NCI-H128 (cell line): ENCODE measurements around the gene DSE.

ENCODE experiments used
- DNase-seq: peaks from one replicate; lab custom pipeline; 2025; ENCODE audit not compliant: unreplicated experiment; lab: John Stamatoyannopoulos, UW

Gene DSE

DNA sequence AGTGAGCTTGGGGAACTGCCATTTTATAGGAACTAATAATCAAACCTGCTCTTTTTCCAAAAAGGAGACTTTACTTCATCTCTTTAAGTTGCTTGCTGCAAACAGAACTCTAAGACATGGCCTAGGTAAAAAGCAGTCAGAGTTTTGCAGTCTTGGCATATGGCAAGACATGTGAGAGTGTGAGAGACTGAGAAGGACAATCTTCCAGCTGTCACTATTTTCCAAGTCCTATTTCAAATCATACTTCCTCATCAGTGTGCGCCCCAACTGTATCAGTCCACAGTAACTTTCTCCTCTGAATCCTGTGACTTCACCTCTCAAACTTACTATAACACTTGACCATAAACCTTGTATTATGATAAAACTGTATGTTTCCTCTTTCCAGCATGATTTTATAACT lies 100.8 kb downstream of the DSE start:
- no peak for DNase-seq

DNA sequence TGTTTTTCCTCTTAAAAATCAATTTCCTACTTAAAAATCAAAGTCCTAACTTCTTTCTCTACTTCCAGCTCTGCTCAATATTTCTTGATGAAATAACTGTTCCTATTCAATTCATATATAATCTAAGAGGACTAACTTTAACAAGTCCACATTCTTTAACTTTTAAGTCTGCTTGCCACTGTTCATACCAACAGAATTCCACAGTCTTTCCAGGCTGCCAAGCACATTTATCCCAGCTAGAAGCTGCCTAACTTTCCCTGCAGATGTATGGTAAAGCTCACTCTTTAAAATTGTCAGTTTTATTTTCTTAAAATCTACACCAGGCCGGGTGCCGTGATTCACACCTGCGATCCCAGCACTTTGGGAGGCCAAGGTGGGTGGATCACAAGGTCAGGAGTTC lies 102.0 kb downstream of the DSE start:
- DNase-seq, result no peak

DNA sequence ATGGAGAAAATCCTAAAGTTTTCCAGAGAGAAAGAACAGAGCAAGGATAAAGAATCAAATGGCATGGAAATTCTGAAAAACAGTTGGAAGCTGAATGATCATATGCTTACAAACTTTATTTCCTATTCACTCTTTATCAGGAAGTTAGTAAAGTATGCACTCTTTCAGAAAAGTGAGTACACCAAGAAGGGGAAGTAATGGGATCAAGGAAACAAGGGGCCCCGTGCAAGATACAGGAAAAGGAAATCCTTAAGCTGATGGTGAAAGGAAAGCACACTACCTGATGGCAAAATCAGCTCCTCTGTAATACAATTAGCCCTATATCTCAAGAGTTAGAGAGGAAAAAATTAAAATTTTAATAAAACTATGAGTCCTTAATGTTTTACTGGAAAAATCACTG lies 104.4 kb downstream of the DSE start:
- DNase-seq, result no peak

DNA sequence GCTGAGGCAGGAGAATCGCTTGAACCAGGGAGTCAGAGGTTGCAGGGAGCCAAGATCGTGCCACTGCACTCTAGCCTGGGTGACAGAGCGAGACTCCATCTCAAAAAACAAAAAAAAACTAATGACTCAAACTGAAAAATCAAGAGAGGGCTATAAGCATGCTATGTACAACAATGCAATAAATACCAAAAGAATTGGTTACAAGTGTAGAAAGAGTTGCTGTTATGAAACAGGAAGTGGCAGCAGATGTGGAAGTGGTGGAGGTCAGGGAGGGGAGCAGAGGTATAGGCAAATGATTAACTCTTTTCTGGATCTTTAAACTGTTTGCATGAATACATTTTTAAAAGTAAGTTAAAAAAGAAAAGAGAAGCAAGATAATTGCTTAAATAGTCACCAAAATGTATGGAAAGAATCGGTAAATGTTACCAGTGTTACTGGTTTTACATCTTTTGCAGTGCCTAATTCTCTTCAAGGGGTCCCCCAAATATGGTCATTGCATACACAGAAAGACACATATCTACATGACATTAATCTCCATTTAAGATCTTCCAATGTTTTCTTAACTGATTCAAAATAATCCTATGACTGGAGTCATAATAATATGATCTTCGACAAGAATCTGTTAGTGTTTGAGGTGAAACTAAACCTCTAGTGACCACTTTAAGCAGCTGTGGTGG lies 105.4 kb downstream of the DSE start:
- DNase-seq, result no peak

DNA sequence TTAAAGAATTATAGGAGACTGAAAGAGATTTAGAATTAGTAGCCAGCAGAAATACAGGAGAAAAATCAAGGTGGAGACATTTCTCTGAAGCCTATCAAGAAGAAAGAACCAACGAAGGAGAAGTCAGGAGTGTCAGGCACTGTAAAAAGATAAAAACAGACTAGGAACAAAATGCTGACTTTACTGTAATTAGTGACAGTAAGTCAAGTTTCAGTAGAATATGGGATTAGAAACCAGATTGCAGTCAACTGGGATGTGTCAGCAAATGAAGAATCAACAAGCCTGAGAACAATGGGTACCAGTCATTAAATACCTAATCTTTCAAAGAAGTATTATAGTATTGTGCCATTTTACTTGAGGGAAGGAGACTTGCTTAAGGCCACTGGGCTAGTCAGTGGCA lies 112.0 kb downstream of the DSE start:
- DNase-seq, result no peak

DNA sequence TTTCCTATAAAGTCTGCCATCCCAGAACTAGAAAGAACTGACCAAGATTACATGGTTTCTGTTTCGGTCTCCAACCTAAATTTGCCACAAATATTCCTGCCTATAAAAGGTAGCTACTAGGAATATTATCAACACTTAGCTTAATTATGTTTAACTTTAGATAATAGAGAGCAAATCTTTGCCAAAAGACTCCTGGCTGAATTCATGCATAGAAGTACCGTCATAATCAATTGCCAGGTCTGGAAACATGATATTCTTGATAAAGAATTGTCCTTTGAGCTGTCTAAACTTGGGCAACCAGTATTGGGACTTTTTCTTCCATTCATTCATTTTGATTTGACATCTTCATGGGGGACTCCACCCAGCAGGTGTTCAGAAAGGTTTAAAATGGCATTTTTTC lies 112.9 kb downstream of the DSE start:
- DNase-seq, result no peak

DNA sequence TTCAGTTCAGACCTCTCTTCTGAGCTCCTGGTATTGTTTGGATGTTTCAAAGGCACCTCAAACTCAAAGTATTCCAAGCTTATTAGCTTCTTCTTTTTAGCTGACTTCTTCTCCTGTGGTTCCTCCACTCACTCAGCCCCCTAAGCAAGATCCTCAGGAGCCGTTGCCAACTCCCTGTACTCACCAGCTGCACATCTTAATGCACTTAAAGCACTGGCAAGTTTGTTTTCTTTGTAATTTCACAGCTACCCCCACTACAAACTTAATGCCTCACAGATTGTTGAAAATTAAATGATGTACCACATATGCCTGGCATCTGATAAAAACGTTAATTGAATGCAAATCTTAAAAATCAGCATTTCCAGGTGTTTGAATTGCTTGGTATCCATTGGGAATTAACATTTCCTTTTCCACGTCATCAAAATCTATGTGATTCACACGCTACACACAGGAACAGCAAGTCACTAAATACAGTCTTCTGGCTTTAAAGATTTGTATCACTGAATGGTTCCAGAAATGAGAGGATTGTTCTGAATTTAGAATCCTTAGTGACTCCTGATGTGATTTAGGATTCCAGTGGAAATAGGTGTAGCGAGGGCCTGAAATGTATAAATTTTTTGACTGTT lies 114.9 kb downstream of the DSE start:
- no peak for DNase-seq

DNA sequence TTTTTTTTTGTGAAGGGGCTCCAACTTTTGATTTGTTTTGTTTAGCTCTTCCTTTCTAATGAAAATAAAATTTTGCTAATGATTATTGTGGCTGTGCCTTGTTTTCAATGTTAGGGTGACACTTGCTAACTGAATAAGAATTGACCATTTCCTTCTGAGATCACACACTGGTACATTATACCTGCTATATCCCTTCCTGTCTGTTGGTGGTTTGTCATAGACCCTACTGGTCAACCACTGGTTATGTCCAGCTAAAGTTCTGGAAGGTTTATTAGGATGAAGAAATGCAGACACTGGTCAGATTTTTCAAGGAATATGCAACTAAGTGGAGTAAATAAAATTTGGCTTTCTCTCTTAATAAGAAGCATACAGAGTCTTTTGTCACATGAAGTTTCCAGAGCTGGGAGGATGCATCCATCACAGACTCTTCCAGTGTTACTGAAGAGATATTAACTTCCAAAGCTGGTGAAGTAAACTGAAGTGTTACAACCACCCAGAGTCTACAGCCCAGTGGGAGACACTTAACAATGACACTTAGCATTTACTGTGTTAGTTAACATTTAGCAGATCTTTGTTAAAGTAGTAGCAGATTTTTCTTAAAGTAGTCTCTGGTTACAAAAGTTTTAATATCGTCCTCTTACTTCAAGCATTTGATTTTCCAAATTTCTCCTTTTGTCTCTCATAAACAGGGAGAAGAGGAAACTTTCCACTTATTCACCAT lies 121.0 kb downstream of the DSE start:
- no peak for DNase-seq

DNA sequence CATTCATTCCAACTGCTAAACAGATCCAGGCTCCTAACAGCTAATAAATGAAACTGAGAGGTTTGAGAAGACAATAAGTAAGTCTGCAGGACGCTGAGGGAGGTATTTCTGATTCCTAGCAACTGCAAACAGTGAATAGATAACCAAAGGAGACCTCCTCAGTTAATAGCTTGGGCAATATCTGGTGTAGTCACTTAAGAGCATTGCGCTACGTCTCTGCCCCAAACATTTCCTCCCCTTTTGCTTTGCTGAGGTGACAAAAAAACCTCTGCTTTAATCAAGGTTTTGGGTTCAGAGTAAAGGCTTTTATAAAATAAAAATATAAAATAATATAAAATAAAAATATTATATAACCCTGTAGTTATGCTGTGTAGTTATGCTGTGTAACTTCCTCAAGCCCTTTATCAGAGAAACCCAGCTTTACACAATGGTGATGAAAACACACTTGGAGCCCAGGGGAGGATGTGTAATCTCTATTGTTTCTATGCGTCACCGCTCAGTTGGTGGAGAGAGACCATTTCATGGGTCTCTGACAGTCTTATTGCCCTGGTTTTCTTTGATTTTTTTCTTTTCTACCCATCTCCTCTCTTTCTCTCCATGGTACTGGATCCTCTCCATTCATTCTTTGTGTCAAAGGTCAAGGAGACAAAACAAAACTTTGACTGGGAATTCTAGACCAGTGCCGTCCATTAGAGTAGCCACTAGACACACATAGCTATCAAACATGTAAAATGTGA lies 121.8 kb downstream of the DSE start:
- DNase-seq, result no peak
